ENCODE results near the gene KCNQ1. TPM values are rescaled to one million over a fixed set of nuclear protein-coding genes. Genes with fewer than 3 reads are reported as not detected.

Gene KCNQ1
- total RNA-seq, 4 donors from 2014 or later, result 2.6 to 12.7 (median 4.9) TPM

GRCh38 chr11:2725368-2726300 is 280.8 kb downstream of the KCNQ1 start:
- WGBS, 2 donors (ENCODE audit: low coverage in 1 of 2), result 83 to 93% methylated on average over 7 to 13 of the region's 27 CpGs
- peak; percentile 65 for ATAC-seq
- Histone ChIP-seq H3K27ac (peak overlapping the region in 1 of 4 donors; percentile 62), H3K4me3 (no peak overlapping the region), H3K27me3 (no peaks in the 10 kb centered on the region), H3K4me1 (peaks cover 0 to 6% (median 4%) of the 10 kb centered on the region in 3 donors), H3K36me3 (no peaks in the 10 kb centered on the region), H3K9me3 (no peaks in the 10 kb centered on the region)
- no peak for TF ChIP-seq POLR2AphosphoS5 (IDR thresholded peaks at IDR 0.05)
- no peak for TF ChIP-seq CTCF (IDR thresholded peaks at IDR 0.05)
- TF ChIP-seq EP300 (IDR thresholded peaks at IDR 0.05), result no peak
- TF ChIP-seq POLR2A (IDR thresholded peaks at IDR 0.05), result no peak

- peaks cover 0 to 15% (median 4%) of the 10 kb centered on the region in 3 donors for H3K4me1 ChIP-seq
- TF ChIP-seq CTCF (IDR thresholded peaks at IDR 0.05), result no peak
- no peak for TF ChIP-seq EP300 (IDR thresholded peaks at IDR 0.05)
- TF ChIP-seq POLR2AphosphoS5 (IDR thresholded peaks at IDR 0.05), result no peak
- TF ChIP-seq POLR2A (IDR thresholded peaks at IDR 0.05), result no peak
- no peak overlapping the region for H3K4me3 ChIP-seq
- no peaks in the 10 kb centered on the region for H3K27me3 ChIP-seq
- peak overlapping the region in 1 of 4 donors; percentile 62 for H3K27ac ChIP-seq
- no peak for ATAC-seq
- no peaks in the 10 kb centered on the region for H3K36me3 ChIP-seq
- WGBS, 2 donors (ENCODE audit: low coverage in 1 of 2), result no CpG with 5 or more reads among the region's 4 CpGs
- no peaks in the 10 kb centered on the region for H3K9me3 ChIP-seq
Observed at GRCh38 chr11:2726964-2727363, 282.2 kb downstream of the KCNQ1 start.

- Histone ChIP-seq H3K27ac (no peak overlapping the region), H3K4me1 (peaks cover 0 to 15% (median 4%) of the 10 kb centered on the region in 3 donors), H3K27me3 (no peaks in the 10 kb centered on the region), H3K4me3 (no peak overlapping the region), H3K9me3 (no peaks in the 10 kb centered on the region), H3K36me3 (no peaks in the 10 kb centered on the region)
- TF ChIP-seq EP300 (IDR thresholded peaks at IDR 0.05) (no peak), POLR2AphosphoS5 (IDR thresholded peaks at IDR 0.05) (no peak), CTCF (IDR thresholded peaks at IDR 0.05) (no peak), POLR2A (IDR thresholded peaks at IDR 0.05) (no peak)
- 96 to 100% methylated on average over 2 to 5 of the region's 17 CpGs for WGBS, 2 donors (ENCODE audit: low coverage in 1 of 2)
- no peak for ATAC-seq
Observed at GRCh38 chr11:2728128-2728662, 283.4 kb downstream of the KCNQ1 start.

GRCh38 chr11:2728663-2729332 is 284.0 kb downstream of the KCNQ1 start:
- TF ChIP-seq CTCF (IDR thresholded peaks at IDR 0.05), result no peak
- no peak for TF ChIP-seq EP300 (IDR thresholded peaks at IDR 0.05)
- TF ChIP-seq POLR2A (IDR thresholded peaks at IDR 0.05), result no peak
- no peak for TF ChIP-seq POLR2AphosphoS5 (IDR thresholded peaks at IDR 0.05)
- H3K27ac ChIP-seq, result peak overlapping the region in 1 of 4 donors; percentile 22
- ATAC-seq, result no peak

More at GRCh38 chr11:2728663-2729332, 284.0 kb downstream of the KCNQ1 start:
- H3K4me3 ChIP-seq, result no peak overlapping the region
- H3K9me3 ChIP-seq, result no peaks in the 10 kb centered on the region
- H3K4me1 ChIP-seq, result peaks cover 0 to 15% (median 4%) of the 10 kb centered on the region in 3 donors
- WGBS, 2 donors (ENCODE audit: low coverage in 1 of 2), result no CpG with 5 or more reads among the region's 18 CpGs
- no peaks in the 10 kb centered on the region for H3K27me3 ChIP-seq
- no peaks in the 10 kb centered on the region for H3K36me3 ChIP-seq

Measured in gastroesophageal sphincter (tissue), 4 donors.